ENCODE measurements around the gene OR7C1. TPM values are rescaled to one million over a fixed set of nuclear protein-coding genes. Genes with fewer than 3 reads are reported as not detected.
"Not testable (repeated sequence)": the region's sequence is repeated elsewhere in the genome, so short reads cannot be mapped to it uniquely, and the experiment has no call there.

The OR7C1 gene
- polyA plus RNA-seq, 1 donor from 2014 or later = not detected

DNA sequence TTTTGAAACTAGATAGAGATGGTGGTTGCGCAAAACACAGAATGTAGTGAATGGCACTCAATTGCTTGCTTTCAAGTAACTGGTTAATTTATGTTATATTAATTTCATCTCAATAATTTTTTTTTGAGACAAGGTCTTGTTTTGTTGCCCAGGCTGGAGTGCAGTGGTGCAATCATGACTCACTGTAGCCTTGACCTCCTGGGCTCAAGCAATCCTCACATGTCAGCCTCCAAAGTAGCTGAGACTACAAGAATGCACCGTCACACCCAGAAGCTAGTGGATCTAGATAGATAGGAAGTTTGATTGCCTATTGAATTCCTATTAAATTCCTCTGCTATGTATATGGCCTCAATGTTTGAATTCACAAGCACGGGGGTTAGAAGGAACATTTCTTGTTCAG is 30.2 kb downstream of the OR7C1 start:
- no peak overlapping the region for H3K4me3 Mint-ChIP-seq
- no peaks in the 10 kb centered on the region for H3K36me3 Mint-ChIP-seq
- H3K27ac Mint-ChIP-seq = no peak overlapping the region
- H3K27me3 Mint-ChIP-seq = peaks cover 6% of the 10 kb centered on the region
- H3K9me3 Mint-ChIP-seq = peaks cover 0 to 3% (median 0%) of the 10 kb centered on the region in 3 donors
- H3K4me1 Mint-ChIP-seq = peaks cover 0 to 4% (median 2%) of the 10 kb centered on the region in 3 donors

GRCh38 chr19:14798760-14799159 is 36.2 kb downstream of the OR7C1 start:
- Mint-ChIP-seq H3K9me3 (peaks cover 1 to 6% (median 3%) of the 10 kb centered on the region in 3 donors), H3K4me1 (no peaks in the 10 kb centered on the region)

GRCh38 chr19:14796021-14796420 is 39.0 kb downstream of the OR7C1 start:
- Mint-ChIP-seq H3K9me3 (peaks cover 1 to 13% (median 4%) of the 10 kb centered on the region in 3 donors), H3K27me3 (peaks cover 2% of the 10 kb centered on the region), H3K4me3 (no peak overlapping the region), H3K36me3 (peaks cover 2% of the 10 kb centered on the region), H3K4me1 (no peaks in the 10 kb centered on the region), H3K27ac (no peak overlapping the region)

More at GRCh38 chr19:14798760-14799159, 36.2 kb downstream of the OR7C1 start:
- no peak overlapping the region for H3K4me3 Mint-ChIP-seq
- peaks cover 2% of the 10 kb centered on the region for H3K27me3 Mint-ChIP-seq
- H3K27ac Mint-ChIP-seq = no peak overlapping the region
- peaks cover 2% of the 10 kb centered on the region for H3K36me3 Mint-ChIP-seq

DNA sequence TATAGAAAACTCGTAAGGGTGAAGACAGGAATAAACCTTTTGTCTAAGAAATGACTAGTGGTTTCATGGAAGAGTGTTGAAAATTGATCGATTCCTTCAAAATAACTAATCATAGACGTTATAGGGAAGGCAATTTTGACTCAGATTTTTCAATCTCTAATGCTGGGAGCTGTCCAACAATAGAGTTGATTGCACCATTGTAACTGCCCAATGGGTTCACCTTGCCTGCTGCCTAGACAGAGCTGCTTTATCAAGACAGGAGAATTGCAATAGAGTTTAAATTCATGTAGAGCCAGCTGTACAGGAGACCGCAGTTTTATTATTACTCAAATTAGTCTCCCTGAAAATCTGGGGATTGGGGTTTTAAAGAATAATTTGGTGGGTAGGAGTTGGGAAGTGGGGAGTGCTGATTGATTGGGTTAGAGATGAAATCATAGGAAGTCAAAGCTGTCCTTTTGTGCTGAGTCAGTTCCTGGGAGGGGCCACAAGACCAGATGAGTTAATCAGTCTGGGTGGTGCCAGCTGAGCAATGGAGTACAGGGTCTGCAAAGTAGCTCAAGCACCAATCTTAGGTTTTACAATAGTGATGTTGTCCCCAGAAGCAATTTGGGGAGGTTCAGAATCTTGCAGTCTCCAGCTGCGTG is 39.8 kb downstream of the OR7C1 start:
- H3K27me3 Mint-ChIP-seq = peaks cover 2% of the 10 kb centered on the region
- H3K36me3 Mint-ChIP-seq = peaks cover 2% of the 10 kb centered on the region

GRCh38 chr19:14792250-14792649 is 42.7 kb downstream of the OR7C1 start:
- H3K27me3 Mint-ChIP-seq, H3K4me1 Mint-ChIP-seq, H3K36me3 Mint-ChIP-seq, H3K4me3 Mint-ChIP-seq, H3K27ac Mint-ChIP-seq: not testable (repeated sequence)
- H3K9me3 Mint-ChIP-seq = peaks cover 0 to 13% (median 1%) of the 10 kb centered on the region in 3 donors

More for the DNA sequence above, 39.8 kb downstream of the OR7C1 start:
- Mint-ChIP-seq H3K4me3 (no peak overlapping the region), H3K4me1 (no peaks in the 10 kb centered on the region), H3K9me3 (peaks cover 1 to 13% (median 1%) of the 10 kb centered on the region in 3 donors), H3K27ac (no peak overlapping the region)

- H3K36me3 Mint-ChIP-seq = no peaks in the 10 kb centered on the region
- H3K9me3 Mint-ChIP-seq = peaks cover 0 to 2% (median 0%) of the 10 kb centered on the region in 3 donors
- peaks cover 18% of the 10 kb centered on the region for H3K27me3 Mint-ChIP-seq
- H3K4me3 Mint-ChIP-seq = no peak overlapping the region
- H3K4me1 Mint-ChIP-seq = peaks cover 0 to 12% (median 11%) of the 10 kb centered on the region in 3 donors
- H3K27ac Mint-ChIP-seq = peak overlapping the region in 1 of 3 donors; percentile 57
Measured at GRCh38 chr19:14786421-14786851, 48.5 kb downstream of the OR7C1 start.

DNA sequence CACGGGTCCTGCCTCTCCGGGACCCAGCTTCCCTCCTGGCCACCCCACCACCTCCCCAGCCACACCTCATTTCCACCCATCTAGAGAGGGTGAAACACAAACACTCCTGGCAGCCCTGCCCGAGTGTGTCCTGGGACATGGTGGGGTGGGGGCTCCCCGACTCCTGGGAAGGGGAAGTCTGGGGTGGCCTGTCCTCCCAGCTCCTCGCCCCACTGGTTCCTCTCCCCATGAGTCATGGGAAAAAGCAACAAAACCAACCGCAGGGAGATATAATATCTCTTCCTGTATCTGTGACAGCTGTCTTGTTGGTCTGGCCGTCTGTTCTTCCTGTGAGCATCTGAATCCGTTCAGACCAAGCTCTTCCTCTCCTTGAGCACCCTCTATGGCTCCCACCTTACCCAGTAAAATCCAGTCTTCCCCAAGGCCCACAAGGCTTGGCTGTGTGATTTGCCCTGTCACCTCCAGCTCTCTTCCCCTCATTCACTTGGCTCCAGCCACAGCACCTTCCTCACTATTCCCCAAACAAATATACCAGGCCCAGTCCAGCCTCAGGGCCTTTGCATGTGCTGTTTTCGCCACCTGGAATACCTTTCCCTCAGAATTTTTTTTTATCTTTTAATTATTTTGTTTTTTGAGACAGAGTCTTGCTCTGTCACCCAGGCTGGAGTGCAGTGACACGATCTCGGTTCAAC is 49.7 kb downstream of the OR7C1 start:
- H3K27me3 Mint-ChIP-seq = peaks cover 20% of the 10 kb centered on the region
- H3K27ac Mint-ChIP-seq, H3K36me3 Mint-ChIP-seq, H3K9me3 Mint-ChIP-seq: not testable (repeated sequence)
- H3K4me3 Mint-ChIP-seq = peak overlapping the region in 2 of 4 donors; percentile 45 to 78
- peaks cover 0 to 12% (median 11%) of the 10 kb centered on the region in 3 donors for H3K4me1 Mint-ChIP-seq

- Mint-ChIP-seq H3K4me1 (peaks cover 0 to 12% (median 11%) of the 10 kb centered on the region in 3 donors), H3K27me3 (peaks cover 20% of the 10 kb centered on the region), H3K4me3 (peak overlapping the region in 1 of 4 donors; percentile 52)
- H3K36me3 Mint-ChIP-seq, H3K9me3 Mint-ChIP-seq, H3K27ac Mint-ChIP-seq: not testable (repeated sequence)
Measured at GRCh38 chr19:14784730-14785101, 50.3 kb downstream of the OR7C1 start.

GRCh38 chr19:14783410-14783998 is 51.5 kb downstream of the OR7C1 start:
- Mint-ChIP-seq H3K4me3 (peak overlapping the region in 1 of 4 donors; percentile 27), H3K4me1 (peaks cover 0 to 12% (median 11%) of the 10 kb centered on the region in 3 donors), H3K27me3 (peaks cover 24% of the 10 kb centered on the region)
- H3K27ac Mint-ChIP-seq, H3K36me3 Mint-ChIP-seq, H3K9me3 Mint-ChIP-seq: not testable (repeated sequence)

GRCh38 chr19:14782626-14783409 is 52.2 kb downstream of the OR7C1 start:
- H3K4me1 Mint-ChIP-seq = peaks cover 0 to 12% (median 11%) of the 10 kb centered on the region in 3 donors
- H3K36me3 Mint-ChIP-seq = no peaks in the 10 kb centered on the region
- H3K27ac Mint-ChIP-seq = peak overlapping the region in 1 of 3 donors; percentile 63
- H3K9me3 Mint-ChIP-seq = peaks cover 0 to 2% (median 0%) of the 10 kb centered on the region in 3 donors
- H3K27me3 Mint-ChIP-seq = peaks cover 27% of the 10 kb centered on the region
- peak overlapping the region in 1 of 4 donors; percentile 27 for H3K4me3 Mint-ChIP-seq

DNA sequence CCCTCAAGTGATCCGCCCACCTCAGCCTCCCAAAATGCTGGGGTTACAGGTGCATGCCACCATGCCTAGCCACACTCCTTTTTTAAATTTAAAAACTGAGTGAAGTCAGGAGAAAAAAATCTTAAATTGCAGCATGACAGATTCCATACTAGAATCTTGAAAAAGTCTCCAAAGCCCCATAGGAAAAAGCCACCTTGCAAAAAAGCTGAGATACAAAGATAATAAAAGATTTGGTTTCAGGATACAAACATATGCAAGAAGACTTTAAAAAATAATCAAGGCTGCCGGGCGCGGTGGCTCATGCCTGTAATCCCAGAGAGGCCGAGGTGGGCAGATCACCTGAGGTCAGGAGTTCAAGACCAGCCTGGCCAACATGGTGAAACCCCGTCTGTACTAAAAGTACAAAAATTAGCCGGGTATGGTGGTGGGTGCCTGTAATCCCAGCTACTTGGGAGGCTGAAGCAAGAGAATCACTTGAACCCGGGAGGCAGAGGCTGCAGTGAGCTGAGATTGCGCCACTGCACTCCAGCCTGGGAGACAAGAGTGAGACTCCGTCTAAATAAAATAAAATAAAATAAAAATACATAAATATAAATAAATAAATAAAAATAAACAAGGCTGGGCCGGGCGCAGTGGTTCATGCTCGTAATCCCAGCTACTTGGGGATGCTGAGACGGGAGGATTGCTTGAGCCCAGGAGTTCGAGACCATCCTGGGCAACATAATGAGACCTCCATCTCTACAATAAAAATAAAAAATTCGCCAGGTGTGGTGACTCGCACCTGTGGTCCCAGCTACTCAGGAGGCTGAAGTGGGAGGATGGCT is 53.1 kb downstream of the OR7C1 start:
- peaks cover 0 to 12% (median 8%) of the 10 kb centered on the region in 3 donors for H3K4me1 Mint-ChIP-seq
- H3K36me3 Mint-ChIP-seq, H3K9me3 Mint-ChIP-seq, H3K4me3 Mint-ChIP-seq, H3K27ac Mint-ChIP-seq: not testable (repeated sequence)
- H3K27me3 Mint-ChIP-seq = peaks cover 30% of the 10 kb centered on the region

GRCh38 chr19:14780622-14781225 is 54.3 kb downstream of the OR7C1 start:
- H3K4me1 Mint-ChIP-seq = peaks cover 0 to 13% (median 8%) of the 10 kb centered on the region in 3 donors
- H3K9me3 Mint-ChIP-seq, H3K27ac Mint-ChIP-seq, H3K36me3 Mint-ChIP-seq: not testable (repeated sequence)
- H3K4me3 Mint-ChIP-seq = peak overlapping the region in 1 of 4 donors; percentile 27
- H3K27me3 Mint-ChIP-seq = peaks cover 25% of the 10 kb centered on the region

DNA sequence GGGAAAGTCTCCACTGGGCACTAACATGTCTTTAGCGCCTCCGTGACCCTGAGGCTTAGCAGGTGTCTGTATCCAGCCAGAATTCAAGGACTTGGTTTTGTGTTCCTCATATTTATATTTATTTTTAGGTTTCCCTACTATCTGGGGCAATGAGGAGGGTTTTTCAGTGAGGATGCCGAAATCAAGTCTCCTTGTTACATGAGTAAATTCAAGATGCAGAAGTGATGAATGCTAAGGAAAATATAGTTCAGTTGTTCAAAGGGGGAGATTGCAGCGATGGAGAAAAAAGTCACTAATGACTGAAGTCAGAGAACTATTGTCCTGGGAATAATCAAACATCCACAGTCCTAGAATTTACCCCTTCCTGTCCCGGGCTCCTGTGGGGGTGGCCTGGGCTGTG is 55.8 kb downstream of the OR7C1 start:
- no peaks in the 10 kb centered on the region for H3K36me3 Mint-ChIP-seq

More for the DNA sequence above, 55.8 kb downstream of the OR7C1 start:
- Mint-ChIP-seq H3K27ac (no peak overlapping the region), H3K4me3 (no peak overlapping the region), H3K27me3 (peaks cover 25% of the 10 kb centered on the region), H3K4me1 (peaks cover 0 to 7% (median 3%) of the 10 kb centered on the region in 3 donors), H3K9me3 (peaks cover 0 to 3% (median 0%) of the 10 kb centered on the region in 3 donors)

All from IgD-negative memory B cell (primary cell).